NCI-H187 treated with DMSO at 0.1 percent for 48 hours (cell line): Measurements from ENCODE around the gene RTL1.

Source experiments
- DNase-seq: peaks from one replicate; lab custom pipeline; 2025; lab: John Stamatoyannopoulos, UW

RTL1 gene

DNA sequence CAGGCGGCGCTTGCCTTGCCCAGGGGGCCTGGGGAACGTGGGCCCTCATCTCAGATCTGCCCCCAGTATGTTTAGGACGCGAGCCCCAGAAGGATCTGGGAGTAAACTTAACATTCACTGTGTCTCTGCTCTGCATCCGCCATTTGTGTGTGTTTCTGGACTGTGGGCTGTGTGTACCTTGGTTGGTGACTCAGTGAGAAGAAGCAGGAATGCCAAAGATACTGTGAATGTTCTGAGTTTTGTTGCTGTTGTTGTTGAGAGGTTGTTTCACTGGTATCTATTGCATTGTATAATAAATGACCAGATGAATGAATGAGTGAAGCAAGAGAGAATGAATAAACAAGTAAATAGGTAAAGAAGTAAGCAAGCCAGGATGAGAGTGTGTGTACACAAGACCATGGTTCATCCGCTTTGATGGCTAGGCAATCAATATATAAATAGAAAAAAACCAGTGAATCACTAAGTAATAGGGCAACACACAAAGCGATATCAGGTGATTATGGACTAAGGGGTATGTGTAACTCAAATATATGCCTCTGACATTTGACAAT, 57.1 kb downstream of the RTL1 start:
- DNase-seq = no peak

DNA sequence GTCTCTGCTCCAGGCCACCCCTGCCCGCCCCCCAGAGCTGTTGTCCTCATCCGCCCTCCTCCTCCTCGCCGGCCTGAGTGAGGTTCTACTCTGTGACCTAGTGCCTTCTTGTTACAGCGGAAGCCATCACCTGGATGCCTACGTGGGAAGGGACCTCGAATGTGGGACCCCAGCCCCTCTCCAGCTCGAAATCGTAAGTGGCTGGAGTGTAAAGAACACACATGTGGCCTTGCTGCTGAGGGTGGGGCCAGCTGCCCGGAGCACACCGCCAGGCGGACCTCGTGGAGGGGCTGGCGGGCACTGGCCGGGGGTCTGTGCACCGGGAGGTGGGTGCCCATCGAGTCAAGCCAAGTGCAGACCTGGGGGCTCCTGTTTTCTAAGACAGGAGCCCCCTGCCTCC, 58.2 kb downstream of the RTL1 start:
- no peak for DNase-seq

- DNase-seq = no peak
These were observed 58.7 kb downstream of the RTL1 start for GRCh38 chr14:100844846-100845245.

GRCh38 chr14:100844421-100844820, 59.1 kb downstream of the RTL1 start:
- no peak for DNase-seq

GRCh38 chr14:100844082-100844408, 59.5 kb downstream of the RTL1 start:
- no peak for DNase-seq

DNA sequence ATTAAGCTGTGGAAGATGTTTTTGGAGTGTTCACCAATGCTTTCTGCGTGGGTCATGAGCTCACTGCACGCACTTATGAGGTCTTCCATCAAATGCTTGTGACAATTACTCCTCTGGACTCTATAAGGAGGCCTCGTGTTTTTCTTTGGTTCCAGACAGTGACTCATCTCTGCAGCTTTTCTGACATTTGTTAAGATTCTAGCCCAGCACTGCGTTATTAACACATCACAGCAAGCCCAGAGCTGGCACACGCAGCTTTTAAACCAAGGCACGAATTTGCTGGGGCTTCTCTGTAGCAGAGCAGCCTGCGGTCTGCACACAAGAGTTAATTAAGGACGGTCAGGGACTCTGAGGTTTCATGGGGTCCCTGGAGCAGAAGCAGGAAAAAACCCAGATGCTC, 60.7 kb downstream of the RTL1 start:
- DNase-seq = no peak

DNA sequence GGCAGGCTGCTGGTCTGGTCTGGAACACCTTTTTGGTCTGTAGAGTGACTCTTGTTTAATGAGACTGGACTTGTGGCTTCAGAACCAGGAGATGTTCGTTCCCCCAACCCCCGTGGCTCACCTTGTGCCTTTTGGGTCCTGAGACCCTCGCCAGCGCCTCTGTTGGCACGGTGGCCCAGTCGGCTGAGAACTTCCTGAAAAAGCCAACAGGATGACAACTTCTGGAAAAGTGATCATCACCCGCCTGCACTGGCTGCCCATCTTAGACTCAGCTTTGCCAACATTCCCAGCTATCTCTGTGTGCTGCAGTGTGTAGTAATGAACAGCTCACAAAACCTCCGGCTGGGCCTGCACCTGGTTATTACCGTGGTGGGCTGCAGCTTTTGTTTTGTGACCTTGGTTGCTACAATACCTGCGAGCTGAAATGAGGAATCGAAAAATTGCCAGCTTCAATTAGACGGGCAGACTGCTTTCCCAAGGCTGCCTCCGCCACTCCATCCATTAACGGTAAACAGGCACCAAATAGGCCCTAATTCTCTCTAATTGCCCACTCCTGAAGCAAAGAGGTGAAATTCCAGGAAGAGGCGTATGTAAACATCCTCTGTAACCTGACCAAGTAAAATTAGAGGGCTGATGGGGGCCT, 61.6 kb downstream of the RTL1 start:
- no peak for DNase-seq

GRCh38 chr14:100841066-100841760, 62.3 kb downstream of the RTL1 start:
- no peak for DNase-seq

- DNase-seq = no peak
These were observed 63.0 kb downstream of the RTL1 start for GRCh38 chr14:100840286-100841065.

- DNase-seq = no peak
These were observed 63.8 kb downstream of the RTL1 start for GRCh38 chr14:100839681-100840111.

- DNase-seq = no peak
These were observed 64.3 kb downstream of the RTL1 start for GRCh38 chr14:100839315-100839585.

DNA sequence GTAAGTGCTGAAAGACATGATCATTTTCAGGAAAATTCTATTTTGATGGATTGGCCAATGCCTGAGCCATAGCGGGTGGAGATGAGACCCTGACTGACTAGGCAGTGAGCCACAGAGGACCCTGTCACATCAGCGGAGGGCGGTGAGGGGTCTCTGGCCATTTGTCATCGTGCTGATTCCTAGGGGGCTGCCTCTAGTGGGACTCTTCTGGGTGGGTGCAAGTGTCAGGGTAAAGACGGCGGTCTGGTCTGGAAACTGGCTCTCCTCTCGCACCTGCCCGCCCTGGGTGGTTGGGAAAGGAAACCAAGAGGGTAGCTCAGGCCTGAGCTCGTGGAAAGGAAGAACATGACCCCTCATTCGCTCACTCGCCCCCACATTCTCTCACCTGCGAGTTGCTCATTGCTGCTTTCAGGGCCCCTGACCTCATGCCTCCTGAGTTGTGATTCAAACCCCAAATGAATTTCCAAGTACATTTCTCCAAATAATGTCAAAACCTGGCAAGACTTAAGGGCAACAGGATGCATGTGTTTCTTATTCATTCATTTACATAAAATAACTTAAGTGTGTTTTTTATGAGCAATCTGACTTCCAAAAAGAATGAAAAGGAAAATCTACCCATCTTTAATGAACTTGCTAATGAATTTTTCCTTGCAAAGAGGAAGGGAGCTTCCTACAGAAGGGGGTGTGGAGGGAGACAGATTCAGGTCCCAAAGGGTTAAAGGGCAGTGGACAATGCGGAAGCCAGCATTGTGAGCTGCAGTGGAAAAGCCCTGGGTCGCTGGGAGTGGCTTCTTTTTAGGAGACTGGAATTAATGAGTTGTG, 64.8 kb downstream of the RTL1 start:
- DNase-seq = no peak

GRCh38 chr14:100837805-100838350, 65.6 kb downstream of the RTL1 start:
- DNase-seq = no peak

DNA sequence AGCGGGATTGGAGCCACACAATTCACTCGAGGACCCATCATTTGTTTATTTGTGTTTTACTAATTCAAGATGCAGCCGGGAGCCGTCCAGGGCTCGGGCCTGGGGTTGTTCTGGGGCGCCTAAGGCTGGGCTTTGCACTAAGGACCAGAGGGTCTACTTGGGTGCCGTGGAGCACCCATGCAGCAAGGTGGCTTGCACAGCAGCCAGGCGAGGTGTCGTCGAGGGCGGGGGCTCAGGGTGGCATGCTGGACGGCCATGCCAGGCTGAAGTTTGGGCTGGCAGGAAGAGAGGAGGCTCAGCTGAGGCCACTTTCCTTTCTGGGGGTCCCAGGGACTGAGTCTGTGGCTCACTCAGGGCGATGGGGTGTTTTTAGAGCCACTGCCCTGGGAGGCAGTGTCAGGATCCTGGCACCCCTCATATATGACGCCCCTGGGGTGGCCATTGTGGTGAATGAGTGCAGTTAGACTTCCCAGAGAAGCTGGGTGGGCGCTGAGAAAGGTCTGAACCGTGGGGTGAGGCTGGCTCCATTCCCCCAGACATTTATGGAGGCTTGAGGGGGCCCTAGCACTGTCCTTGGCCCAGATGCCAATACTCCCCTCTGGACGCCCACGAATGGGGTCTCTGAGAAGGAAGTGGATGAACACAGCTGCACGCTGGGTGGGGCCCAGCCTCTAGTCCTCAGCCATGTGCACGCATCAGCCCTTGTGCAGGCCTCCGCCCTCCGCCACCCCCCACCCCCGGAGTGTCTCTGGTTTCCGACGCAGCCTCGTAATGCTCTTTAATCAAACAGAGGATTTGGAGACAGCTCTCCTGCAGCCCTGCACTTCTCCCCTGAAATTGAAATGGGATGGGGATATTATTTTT, 66.3 kb downstream of the RTL1 start:
- no peak for DNase-seq

DNA sequence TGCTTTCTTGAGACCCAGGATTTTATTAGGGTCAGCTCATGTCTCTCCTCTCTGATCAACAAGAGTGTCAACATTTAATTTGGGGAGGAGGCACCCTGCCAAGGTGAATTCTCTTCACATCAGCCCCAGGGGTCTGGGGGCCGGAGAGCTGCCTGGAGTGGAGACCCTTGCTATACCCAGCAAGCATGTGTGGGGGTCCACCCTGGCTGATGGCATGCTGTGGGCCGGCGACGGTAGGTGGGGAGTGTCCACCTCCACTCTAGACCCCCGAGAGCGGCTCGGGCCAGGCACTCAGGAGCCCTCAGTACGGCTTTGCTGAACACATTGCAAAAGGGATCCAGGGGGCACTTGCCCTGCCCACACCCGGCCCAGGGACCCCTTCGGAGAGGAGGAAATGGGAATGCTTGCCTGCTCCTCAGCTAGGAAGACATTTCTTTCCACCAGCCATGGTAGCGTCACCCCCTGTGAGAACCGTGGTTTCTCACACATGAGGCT, 67.2 kb downstream of the RTL1 start:
- DNase-seq = no peak

- no peak for DNase-seq
These were observed 67.8 kb downstream of the RTL1 start for GRCh38 chr14:100835548-100836310.

DNA sequence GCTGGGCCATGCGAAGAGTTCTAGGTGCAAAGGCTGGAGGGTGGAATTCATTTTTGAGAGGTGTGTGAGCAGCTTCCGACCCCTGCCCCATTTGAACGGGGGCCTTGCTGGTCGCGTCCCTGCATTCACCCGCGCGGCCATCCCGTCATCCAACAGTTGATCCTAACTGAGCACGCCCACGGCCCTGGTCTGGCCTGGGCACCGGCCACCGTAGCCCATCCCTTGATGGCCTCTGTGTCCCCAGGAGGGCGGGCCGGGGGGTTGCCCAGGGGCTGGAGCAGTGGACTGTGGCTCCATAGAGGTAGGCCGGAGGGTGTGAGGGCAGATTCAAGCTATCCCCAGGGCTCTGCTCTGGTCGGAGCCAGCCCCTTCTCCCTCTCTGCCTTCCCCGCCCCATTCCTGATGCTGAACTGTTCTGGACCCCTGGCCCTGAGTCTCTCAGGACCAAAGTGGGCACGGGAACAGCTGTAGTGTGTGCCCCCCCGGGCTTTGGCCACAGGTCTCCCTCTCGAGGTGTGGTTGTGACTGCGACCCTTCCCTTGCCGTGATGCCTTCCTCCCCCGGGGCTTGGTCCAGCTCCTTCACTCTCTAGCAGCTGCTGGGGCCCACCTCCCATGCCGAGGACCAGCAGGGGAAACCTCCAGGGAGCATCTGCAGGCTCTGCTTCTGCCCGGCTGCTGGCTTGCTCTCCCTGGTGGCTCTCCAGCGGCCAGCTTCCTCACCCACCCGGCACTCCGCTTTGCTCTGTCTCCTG, 68.6 kb downstream of the RTL1 start:
- DNase-seq = no peak

DNA sequence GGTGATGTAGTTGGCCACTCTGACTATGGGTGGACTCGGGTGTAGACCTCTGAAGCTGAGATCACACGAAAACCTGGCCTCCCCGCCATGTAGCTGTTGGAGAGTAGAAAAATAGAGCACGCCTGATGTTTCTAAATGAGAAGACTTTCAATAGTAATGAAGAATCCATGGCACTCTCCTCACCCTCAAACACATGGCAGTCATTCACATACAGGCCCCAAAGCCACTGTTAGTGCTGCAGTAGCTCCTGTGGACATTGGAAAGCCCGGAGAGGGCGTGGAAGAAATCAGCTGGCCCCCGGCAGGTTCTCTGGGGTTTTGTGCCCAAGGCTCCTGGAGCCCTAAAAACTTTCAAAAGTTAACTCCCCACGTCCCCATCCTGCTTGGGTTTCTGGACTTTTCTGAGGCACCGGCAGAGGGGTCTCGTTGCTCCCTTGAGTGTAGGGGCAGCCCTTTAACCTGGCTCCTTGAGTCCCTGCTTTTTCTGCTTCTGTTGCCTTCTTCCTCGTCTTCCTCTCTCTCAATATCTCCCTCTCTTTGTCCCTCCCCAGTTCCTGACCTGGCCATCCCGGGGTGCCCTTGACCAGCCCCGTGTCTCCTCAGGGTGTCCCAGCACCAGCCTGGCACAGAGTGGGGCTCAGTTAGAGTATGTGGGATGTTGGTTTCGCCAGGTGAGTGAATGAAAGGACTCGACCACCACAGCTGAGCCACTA, 69.3 kb downstream of the RTL1 start:
- no peak for DNase-seq
